Testis (tissue), 3 donors: Measurements from ENCODE around the gene PSRC1. TPM values are rescaled to one million over a fixed set of nuclear protein-coding genes. Genes with fewer than 3 reads are reported as not detected.

Source experiments
- DNase-seq: peaks from one replicate; pipeline ENCODE4 v3.0.0-alpha.2; 2019
- H3K27ac ChIP-seq, 2 donors: fragments of 200-600 bp; sonication (generic); one replicate each; pipeline ENCODE4 v1.5.1; 2019
- H3K27me3 ChIP-seq: fragments of 200-600 bp; sonication (generic); one replicate; pipeline ENCODE4 v1.5.1; 2019
- H3K36me3 ChIP-seq: fragments of 200-600 bp; sonication (generic); one replicate; pipeline ENCODE4 v1.5.1; 2017; ENCODE audit warnings: low read depth; ENCODE audit errors: missing control alignments
- H3K4me1 ChIP-seq: fragments of 200-600 bp; sonication (generic); one replicate; pipeline ENCODE4 v1.5.1; 2019
- H3K4me3 ChIP-seq, 2 donors: fragments of 200-600 bp; sonication (generic); one replicate each; pipeline ENCODE4 v1.5.1; 2017 to 2019
- H3K9me3 ChIP-seq: fragments of 200-600 bp; sonication (generic); one replicate; pipeline ENCODE4 v1.5.1; 2017
- CTCF ChIP-seq, 3 experiments: fragments of 450-650 bp in 2 of 3; fragments of 200-600 bp in 1 of 3; sonication (generic) in 1 of 3; IDR thresholded peaks; one replicate each; pipeline ENCODE4 v1.5.1; 2016 to 2019; ENCODE audit warnings: antibody characterized with exemption in 3 of 3, mild to moderate bottlenecking in 2 of 3, moderate library complexity in 1 of 3
- POLR2A ChIP-seq: fragments of 450-650 bp; IDR thresholded peaks from one replicate; pipeline ENCODE4 v1.6.1; 2017; ENCODE audit warnings: antibody characterized with exemption, mild to moderate bottlenecking, moderate library complexity
- WGBS, 2 donors: methylation state at CpG; one replicate each; pipeline ENCODE4 v1.1.5; 2018; 5-methylcytosine and 5-hydroxymethylcytosine counted together
- intact Hi-C: fragments of 100-400 bp; cut with DNase I; formaldehyde crosslinking; loops from one replicate; pipeline ENCODE4 v1.15.1; 2023; ENCODE audit warnings: low total_unique reads
- polyA plus RNA-seq: library from polyadenylated mRNA; stranded (reverse); fragments of 350-450 nt; fragmentation: Illumina TruSeq; extraction: RNeasy Lipid Tissue Mini Kit (QIAGEN cat#74804); gene quantifications from one replicate; pipeline ENCODE4 v1.2.3, GENCODE V29; 2014; ENCODE audit warnings: low read depth, low replicate concordance; ENCODE audit not compliant: insufficient read depth
- total RNA-seq, 2 donors: library from RNA; depleted of rRNA; stranded (reverse); fragments of >200 nt; gene quantifications; one replicate each; pipeline ENCODE4 v1.2.3, GENCODE V29; 2016

Gene PSRC1
- total and polyA plus RNA-seq, 3 donors from 2014 or later: 24.0 to 48.9 (median 34.0) TPM

GRCh38 chr1:109248444-109248796 is 34.5 kb downstream of the PSRC1 start:
- no peak overlapping the region for H3K27ac ChIP-seq
- WGBS, 2 donors: 60 to 88% methylated on average over 6 to 7 of the region's 7 CpGs
- peaks cover 12% of the 10 kb centered on the region for H3K4me1 ChIP-seq
- DNase-seq: no peak
- no peak overlapping the region for H3K4me3 ChIP-seq
- H3K36me3 ChIP-seq: no peaks in the 10 kb centered on the region
- H3K9me3 ChIP-seq: no peaks in the 10 kb centered on the region
- no peak for TF ChIP-seq CTCF (IDR thresholded peaks at IDR 0.05)
- TF ChIP-seq POLR2A: no peak
- no peaks in the 10 kb centered on the region for H3K27me3 ChIP-seq
- intact Hi-C loops: no loop called here

GRCh38 chr1:109247401-109248365 is 35.3 kb downstream of the PSRC1 start:
- TF ChIP-seq POLR2A: no peak
- no peak for TF ChIP-seq CTCF (IDR thresholded peaks at IDR 0.05)
- intact Hi-C loops: no loop called here
- Histone ChIP-seq H3K9me3 (no peaks in the 10 kb centered on the region), H3K36me3 (no peaks in the 10 kb centered on the region), H3K27me3 (no peaks in the 10 kb centered on the region), H3K4me1 (peaks cover 12% of the 10 kb centered on the region), H3K27ac (no peak overlapping the region), H3K4me3 (no peak overlapping the region)
- DNase-seq: no peak
- WGBS, 2 donors: 64 to 67% methylated on average over 6 to 8 of the region's 8 CpGs

- peaks cover 24% of the 10 kb centered on the region for H3K4me1 ChIP-seq
- intact Hi-C loops: no loop called here
- 77 to 82% methylated on average over 7 of the region's 7 CpGs for WGBS, 2 donors
- H3K27me3 ChIP-seq: no peaks in the 10 kb centered on the region
- H3K4me3 ChIP-seq: no peak overlapping the region
- no peak overlapping the region for H3K27ac ChIP-seq
- H3K9me3 ChIP-seq: no peaks in the 10 kb centered on the region
- no peaks in the 10 kb centered on the region for H3K36me3 ChIP-seq
- DNase-seq: no peak
- TF ChIP-seq CTCF (IDR thresholded peaks at IDR 0.05) (no peak), POLR2A (no peak)
Measured at GRCh38 chr1:109246141-109246551, 36.8 kb downstream of the PSRC1 start.

- intact Hi-C loops: no loop called here
- TF ChIP-seq CTCF (IDR thresholded peaks at IDR 0.05) (no peak), POLR2A (no peak)
- H3K4me3 ChIP-seq: no peak overlapping the region
- no peaks in the 10 kb centered on the region for H3K36me3 ChIP-seq
- no peak overlapping the region for H3K27ac ChIP-seq
- peaks cover 33% of the 10 kb centered on the region for H3K4me1 ChIP-seq
- 76 to 86% methylated on average over 8 of the region's 8 CpGs for WGBS, 2 donors
- H3K9me3 ChIP-seq: no peaks in the 10 kb centered on the region
- no peak for DNase-seq
- H3K27me3 ChIP-seq: no peaks in the 10 kb centered on the region
Measured at GRCh38 chr1:109243860-109244552, 38.9 kb downstream of the PSRC1 start.
